Neural progenitor cell (in vitro differentiated cells): ENCODE results near the gene LPCAT3. TPM values are rescaled to one million over a fixed set of nuclear protein-coding genes. Genes with fewer than 3 reads are reported as not detected.

Source experiments
- DNase-seq: peaks from one replicate; pipeline ENCODE4 v3.0.0-alpha.2; 2016; ENCODE audit warnings: low spot score
- H2AFZ ChIP-seq: fragments of 200-600 bp; sonication (generic); replicated peaks from 2 replicates; pipeline ENCODE4 v1.6.1; 2016; ENCODE audit warnings: antibody characterized with exemption
- H3F3A ChIP-seq: fragments of 200-600 bp; sonication (generic); 2 replicates; pipeline ENCODE4 v1.6.1; 2016; ENCODE audit warnings: antibody characterized with exemption, low read depth
- H3K27ac ChIP-seq: fragments of 200-600 bp; sonication (generic); 2 replicates; pipeline ENCODE4 v1.5.1; 2016; ENCODE audit warnings: mild to moderate bottlenecking
- H3K27me3 ChIP-seq: fragments of 200-600 bp; sonication (generic); 2 replicates; pipeline ENCODE4 v1.6.1; 2016; ENCODE audit warnings: mild to moderate bottlenecking, moderate library complexity
- H3K36me3 ChIP-seq: fragments of 200-600 bp; sonication (generic); 2 replicates; pipeline ENCODE4 v1.5.1; 2016
- H3K4me1 ChIP-seq: fragments of 200-600 bp; sonication (generic); 2 replicates; pipeline ENCODE4 v1.6.1; 2016; ENCODE audit warnings: mixed run types
- H3K4me2 ChIP-seq: fragments of 200-600 bp; sonication (generic); 2 replicates; pipeline ENCODE4 v1.6.1; 2016
- H3K4me3 ChIP-seq: fragments of 200-600 bp; sonication (generic); 2 replicates; pipeline ENCODE4 v1.5.1; 2016
- H3K79me2 ChIP-seq: fragments of 200-600 bp; sonication (generic); 2 replicates; pipeline ENCODE4 v1.6.1; 2016; ENCODE audit warnings: low read depth
- H3K9ac ChIP-seq: fragments of 200-600 bp; sonication (generic); 2 replicates; pipeline ENCODE4 v1.6.1; 2016
- H3K9me3 ChIP-seq: fragments of 200-600 bp; sonication (generic); 2 replicates; pipeline ENCODE4 v1.5.1; 2016; ENCODE audit warnings: low read depth
- H4K20me1 ChIP-seq: fragments of 200-600 bp; sonication (generic); 2 replicates; pipeline ENCODE4 v1.6.1; 2016; ENCODE audit warnings: low read depth
- H3K27ac Mint-ChIP-seq: 3 replicates; pipeline ENCODE4 v1.8.0; 2021; ENCODE audit warnings: mixed read lengths
- H3K27me3 Mint-ChIP-seq: 2 replicates; pipeline ENCODE4 v1.8.0; 2022; ENCODE audit warnings: low read depth, mild to moderate bottlenecking, inconsistent platforms, moderate library complexity, mixed read lengths; ENCODE audit not compliant: insufficient read depth
- H3K36me3 Mint-ChIP-seq: 3 replicates; pipeline ENCODE4 v1.8.0; 2021; ENCODE audit warnings: mixed read lengths
- H3K4me1 Mint-ChIP-seq: 3 replicates; pipeline ENCODE4 v1.8.0; 2021; ENCODE audit warnings: mixed read lengths
- H3K4me3 Mint-ChIP-seq: 3 replicates; pipeline ENCODE4 v1.8.0; 2021; ENCODE audit warnings: mild to moderate bottlenecking, moderate library complexity, mixed read lengths
- H3K9me3 Mint-ChIP-seq: 3 replicates; pipeline ENCODE4 v1.8.0; 2020; ENCODE audit warnings: mixed read lengths
- EZH2 ChIP-seq: fragments of 200-600 bp; sonication (generic); IDR thresholded peaks from 2 replicates; pipeline ENCODE4 v1.6.1; 2017; ENCODE audit warnings: antibody characterized with exemption, mild to moderate bottlenecking, moderate library complexity
- EZH2phosphoT487 ChIP-seq: fragments of 200-600 bp; sonication (generic); IDR thresholded peaks from 2 replicates; pipeline ENCODE4 v1.6.1; 2017; ENCODE audit warnings: antibody characterized with exemption
- total RNA-seq: library from RNA; depleted of rRNA; stranded (reverse); fragments of >200 nt; gene quantifications from 2 replicates; pipeline ENCODE4 v1.2.3, GENCODE V29; 2015; ENCODE audit warnings: low replicate concordance
- TF ChIP-seq, protein P1 (sequence below): fragments of 200-600 bp; sonication (generic); IDR thresholded peaks from 2 replicates; pipeline ENCODE4 v1.5.1; 2017; ENCODE audit warnings: antibody characterized with exemption, mild to moderate bottlenecking

LPCAT3 gene
- total RNA-seq, 1 donor from 2014 or later: 18.1 TPM

DNA sequence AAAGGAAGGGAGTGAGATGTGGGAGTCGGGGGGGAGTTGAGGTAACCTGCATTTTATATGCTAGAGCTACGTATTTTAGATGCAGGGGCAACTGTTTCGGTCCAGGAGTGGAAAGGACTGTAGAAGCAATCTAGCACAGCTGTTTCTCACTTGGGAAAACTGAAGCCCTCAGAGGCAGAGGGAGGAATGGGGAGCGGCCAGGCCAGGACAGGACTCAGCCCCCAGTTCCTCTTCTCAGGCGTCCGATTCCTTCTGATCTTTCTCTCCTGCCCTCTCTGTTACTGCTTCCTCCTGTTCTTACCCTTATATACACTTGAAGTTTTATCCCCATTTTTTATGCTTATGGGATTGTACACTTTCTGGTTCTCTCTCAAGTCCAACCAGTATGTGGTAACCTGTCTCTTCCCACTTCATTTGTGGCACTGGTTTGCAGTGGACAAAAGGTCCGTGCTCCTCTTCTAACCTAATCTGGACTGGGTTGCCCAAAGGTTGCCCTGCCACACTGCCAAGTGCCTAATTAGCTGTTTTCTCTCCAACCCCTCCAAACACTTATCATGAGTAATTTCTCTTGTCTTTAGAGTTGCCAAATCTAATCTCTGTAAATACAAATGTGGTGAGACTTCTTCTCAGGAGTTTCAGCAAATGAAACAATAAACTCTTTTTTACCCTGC is 16.2 kb downstream of the LPCAT3 start:
- H3K36me3 ChIP-seq: no peaks in the 10 kb centered on the region
- H3K9me3 Mint-ChIP-seq: no peaks in the 10 kb centered on the region
- H3K27ac Mint-ChIP-seq: no peak overlapping the region
- TF ChIP-seq, protein P1, sequence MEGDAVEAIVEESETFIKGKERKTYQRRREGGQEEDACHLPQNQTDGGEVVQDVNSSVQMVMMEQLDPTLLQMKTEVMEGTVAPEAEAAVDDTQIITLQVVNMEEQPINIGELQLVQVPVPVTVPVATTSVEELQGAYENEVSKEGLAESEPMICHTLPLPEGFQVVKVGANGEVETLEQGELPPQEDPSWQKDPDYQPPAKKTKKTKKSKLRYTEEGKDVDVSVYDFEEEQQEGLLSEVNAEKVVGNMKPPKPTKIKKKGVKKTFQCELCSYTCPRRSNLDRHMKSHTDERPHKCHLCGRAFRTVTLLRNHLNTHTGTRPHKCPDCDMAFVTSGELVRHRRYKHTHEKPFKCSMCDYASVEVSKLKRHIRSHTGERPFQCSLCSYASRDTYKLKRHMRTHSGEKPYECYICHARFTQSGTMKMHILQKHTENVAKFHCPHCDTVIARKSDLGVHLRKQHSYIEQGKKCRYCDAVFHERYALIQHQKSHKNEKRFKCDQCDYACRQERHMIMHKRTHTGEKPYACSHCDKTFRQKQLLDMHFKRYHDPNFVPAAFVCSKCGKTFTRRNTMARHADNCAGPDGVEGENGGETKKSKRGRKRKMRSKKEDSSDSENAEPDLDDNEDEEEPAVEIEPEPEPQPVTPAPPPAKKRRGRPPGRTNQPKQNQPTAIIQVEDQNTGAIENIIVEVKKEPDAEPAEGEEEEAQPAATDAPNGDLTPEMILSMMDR: no peak
- no peak for TF ChIP-seq EZH2phosphoT487
- no peaks in the 10 kb centered on the region for H3K4me1 Mint-ChIP-seq
- H3K9ac ChIP-seq: no peak overlapping the region
- no peak overlapping the region for H3K4me2 ChIP-seq
- H3K27me3 Mint-ChIP-seq: peaks cover 3% of the 10 kb centered on the region
- H3K36me3 Mint-ChIP-seq: no peaks in the 10 kb centered on the region
- no peaks in the 10 kb centered on the region for H3K9me3 ChIP-seq
- no peaks in the 10 kb centered on the region for H4K20me1 ChIP-seq
- H3K27ac ChIP-seq: no peak overlapping the region
- no peaks in the 10 kb centered on the region for H3F3A ChIP-seq
- DNase-seq: no peak
- H3K4me3 Mint-ChIP-seq: no peak overlapping the region
- no peak overlapping the region for H2AFZ ChIP-seq
- H3K4me1 ChIP-seq: no peaks in the 10 kb centered on the region
- H3K27me3 ChIP-seq: no peaks in the 10 kb centered on the region
- H3K79me2 ChIP-seq: no peaks in the 10 kb centered on the region
- H3K4me3 ChIP-seq: no peak overlapping the region

DNA sequence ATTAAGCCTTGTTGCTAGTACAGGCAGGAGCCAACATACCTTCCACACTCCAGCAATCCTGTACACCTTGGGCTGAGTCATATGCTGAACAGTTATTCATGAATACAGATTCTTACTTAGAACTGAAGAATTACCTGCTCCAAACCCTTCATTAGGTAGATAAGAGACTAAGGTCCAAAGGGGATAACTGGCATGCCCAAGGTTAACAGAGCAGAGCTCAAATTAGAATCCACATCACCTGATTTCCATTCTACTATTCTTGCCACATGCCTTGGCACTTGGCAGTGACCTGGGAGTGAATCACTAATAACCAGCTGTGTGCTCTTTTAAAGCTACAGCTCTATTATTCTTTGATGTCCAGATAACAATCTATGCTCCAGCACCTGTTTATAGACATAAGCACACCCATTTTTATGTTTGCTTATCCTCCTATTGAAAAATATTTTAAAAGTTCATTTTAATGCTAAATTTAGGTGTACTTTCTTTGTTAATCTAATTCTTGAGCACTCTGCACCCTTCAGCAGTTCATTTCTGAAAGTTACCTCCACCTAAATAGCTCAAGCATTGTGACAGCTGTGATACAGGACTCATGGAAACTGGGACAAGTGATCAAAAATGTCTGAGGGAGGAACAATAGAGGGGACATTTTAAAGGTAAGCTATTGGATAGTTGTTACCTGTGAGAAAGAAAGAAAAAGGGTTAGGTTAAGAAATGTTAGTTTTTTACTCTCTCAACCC is 19.4 kb downstream of the LPCAT3 start:
- Histone ChIP-seq H2AFZ (no peak overlapping the region), H3K4me2 (no peak overlapping the region), H3F3A (peaks cover 6% of the 10 kb centered on the region), H4K20me1 (no peaks in the 10 kb centered on the region), H3K27ac (no peak overlapping the region), H3K9ac (no peak overlapping the region), H3K27me3 (no peaks in the 10 kb centered on the region), H3K4me3 (no peak overlapping the region), H3K4me1 (peaks cover 8% of the 10 kb centered on the region), H3K79me2 (no peaks in the 10 kb centered on the region), H3K36me3 (no peaks in the 10 kb centered on the region), H3K9me3 (no peaks in the 10 kb centered on the region)
- H3K36me3 Mint-ChIP-seq: peaks cover 9% of the 10 kb centered on the region
- H3K9me3 Mint-ChIP-seq: no peaks in the 10 kb centered on the region
- H3K4me1 Mint-ChIP-seq: peaks cover 5% of the 10 kb centered on the region
- no peak overlapping the region for H3K4me3 Mint-ChIP-seq
- H3K27me3 Mint-ChIP-seq: peaks cover 3% of the 10 kb centered on the region
- TF ChIP-seq, protein P1: no peak
- TF ChIP-seq EZH2phosphoT487 (no peak), EZH2 (no peak)
- DNase-seq: no peak
- no peak overlapping the region for H3K27ac Mint-ChIP-seq

DNA sequence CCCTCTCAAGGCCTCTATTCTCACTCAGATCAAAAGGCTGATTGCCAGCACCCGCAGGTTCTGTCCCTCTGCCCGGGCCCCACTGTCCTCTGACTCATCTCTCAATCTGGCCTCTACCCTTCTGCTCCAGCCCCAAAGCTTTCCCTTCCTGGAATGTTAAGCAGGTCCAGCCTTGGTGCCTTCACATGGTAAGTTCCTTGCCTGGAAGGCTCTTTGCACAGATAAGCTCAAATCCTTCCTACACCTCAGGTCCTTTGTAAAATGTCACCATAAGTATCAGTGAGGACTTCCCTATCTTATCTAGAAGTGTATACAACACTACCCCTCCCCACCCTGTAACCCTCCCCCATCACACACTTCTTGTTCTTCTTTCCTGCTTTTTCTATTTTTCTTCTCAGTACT is 22.2 kb downstream of the LPCAT3 start:
- H3K4me1 ChIP-seq: peaks cover 8% of the 10 kb centered on the region
- H3K4me3 ChIP-seq: no peak overlapping the region
- H3F3A ChIP-seq: peaks cover 6% of the 10 kb centered on the region
- H3K36me3 ChIP-seq: no peaks in the 10 kb centered on the region
- H3K79me2 ChIP-seq: no peaks in the 10 kb centered on the region
- H3K4me2 ChIP-seq: no peak overlapping the region
- H3K9ac ChIP-seq: no peak overlapping the region
- no peaks in the 10 kb centered on the region for H3K9me3 ChIP-seq
- H3K27me3 ChIP-seq: no peaks in the 10 kb centered on the region
- H3K27me3 Mint-ChIP-seq: no peaks in the 10 kb centered on the region
- H3K36me3 Mint-ChIP-seq: peaks cover 11% of the 10 kb centered on the region
- H3K27ac Mint-ChIP-seq: no peak overlapping the region
- H4K20me1 ChIP-seq: no peaks in the 10 kb centered on the region
- peak; percentile 11 for DNase-seq
- peak overlapping the region; percentile 67 for H3K27ac ChIP-seq
- H3K4me3 Mint-ChIP-seq: no peak overlapping the region
- H2AFZ ChIP-seq: no peak overlapping the region
- H3K4me1 Mint-ChIP-seq: peaks cover 5% of the 10 kb centered on the region
- TF ChIP-seq EZH2phosphoT487 (no peak), EZH2 (no peak)
- TF ChIP-seq, protein P1: no peak
- H3K9me3 Mint-ChIP-seq: no peaks in the 10 kb centered on the region
